HepG2 (cell line): Measurements from ENCODE around the gene RAP1GAP2. TPM values are rescaled to one million over a fixed set of nuclear protein-coding genes. Genes with fewer than 3 reads are reported as not detected.

Experiments used
- ATAC-seq: fragments of 200-7000 bp; cut with Tn5 transposase; 3 replicates; pipeline ENCODE4 v1.9.1; 2020; ENCODE audit warnings: mild to moderate bottlenecking, moderate library complexity
- BruUV-seq: library from RNA; stranded (reverse); fragments of 400-500 nt; replicated peaks from 2 replicates; lab custom pipeline; 2021; lab: Mats Ljungman, UMichigan
- CTCF ChIA-PET: fragments of 300-600 bp; formaldehyde crosslinking; extraction: SDS; loops from one replicate; lab custom pipeline; 2021; ENCODE audit warnings: low total read pairs, inconsistent platforms, low intra/inter-chr PET ratio; lab: Yijun Ruan, JAX
- POLR2A ChIA-PET: fragments of 350-600 bp; sonication (Branson Sonifier 250); formaldehyde crosslinking; loops from one replicate; lab custom pipeline; 2020; ENCODE audit warnings: antibody characterized with exemption, inconsistent platforms; lab: Yijun Ruan, JAX
- DNase-seq: peaks from one replicate; pipeline ENCODE4 v3.0.0-alpha.2; 2015; ENCODE audit warnings: low spot score
- FAIRE-seq: peaks from 3 replicates; lab custom pipeline; 2011; peaks lifted over from hg19 to GRCh38; lab: Jason Lieb, UNC
- H2AFZ ChIP-seq: one replicate; pipeline ENCODE4 v1.6.1; 2011; ENCODE audit warnings: low read length, inconsistent platforms
- H3K27ac ChIP-seq: fragments of 300-600 bp; 3 replicates; pipeline ENCODE4 v1.8.0; 2011; ENCODE audit warnings: mixed run types, mild to moderate bottlenecking, mixed read lengths, low read length, inconsistent platforms; ENCODE audit not compliant: insufficient read depth; ENCODE audit errors: extremely low read length
- H3K27me3 ChIP-seq, 2 experiments: fragments of 200-600 bp in 1 of 2; 2 replicates in 1 of 2; 3 replicates in 1 of 2; pipeline versions ENCODE4 v1.6.0 to v1.8.0; 2011; ENCODE audit warnings: low read length in 2 of 2, mild to moderate bottlenecking in 2 of 2, moderate library complexity in 2 of 2, inconsistent platforms in 1 of 2; ENCODE audit not compliant: insufficient read depth in 2 of 2, control insufficient read depth in 1 of 2
- H3K36me3 ChIP-seq, 2 experiments: fragments of 200-600 bp in 1 of 2; replicated peaks in 1 of 2; 2 replicates in 1 of 2; 3 replicates in 1 of 2; pipeline versions ENCODE4 v1.5.1 to v1.8.0; 2011; ENCODE audit warnings: low read length in 2 of 2, inconsistent platforms in 1 of 2; ENCODE audit not compliant: insufficient read depth in 2 of 2, control insufficient read depth in 1 of 2
- H3K4me1 ChIP-seq: 2 replicates; pipeline ENCODE4 v1.5.1; 2012; ENCODE audit warnings: low read length, inconsistent platforms; ENCODE audit not compliant: insufficient read depth
- H3K4me2 ChIP-seq: 2 replicates; pipeline ENCODE4 v1.6.0; 2011; ENCODE audit warnings: low read depth, low read length, inconsistent platforms
- H3K4me3 ChIP-seq, 3 experiments: fragments of 200-600 bp in 1 of 3; sonication (generic), shearing (Covaris generic) in 1 of 3; replicated peaks in 1 of 3; 2 replicates each; pipeline ENCODE4 v1.5.1; 2011 to 2016; ENCODE audit warnings: low read length in 3 of 3, inconsistent platforms in 2 of 3, low read depth in 2 of 3, mild to moderate bottlenecking in 2 of 3, control low read depth in 1 of 3, mixed read lengths in 1 of 3; ENCODE audit not compliant: insufficient read depth in 1 of 3
- H3K79me2 ChIP-seq: one replicate; pipeline ENCODE4 v1.6.1; 2011; ENCODE audit warnings: low read length, inconsistent platforms; ENCODE audit not compliant: insufficient read depth
- H3K9ac ChIP-seq: 2 replicates; pipeline ENCODE4 v1.6.0; 2011; ENCODE audit warnings: mild to moderate bottlenecking, low read depth, low read length, inconsistent platforms; ENCODE audit not compliant: insufficient read depth
- H3K9me3 ChIP-seq: 2 replicates; pipeline ENCODE4 v1.5.1; 2012; ENCODE audit warnings: mild to moderate bottlenecking, low read length
- H4K20me1 ChIP-seq: 2 replicates; pipeline ENCODE4 v1.6.0; 2011; ENCODE audit warnings: inconsistent platforms, mild to moderate bottlenecking, low read length, moderate library complexity; ENCODE audit not compliant: insufficient read depth
- AHDC1 ChIP-seq: sonication (generic); formaldehyde crosslinking; IDR thresholded peaks from 2 replicates; pipeline ENCODE4 v1.5.1; 2020; ENCODE audit warnings: mild to moderate bottlenecking, missing genetic modification reagents, borderline replicate concordance
- E2F5 ChIP-seq: sonication (generic); formaldehyde crosslinking; conservative IDR thresholded peaks from 2 replicates; pipeline ENCODE4 v1.4.0; 2020; ENCODE audit warnings: missing genetic modification reagents
- YEATS4 ChIP-seq: sonication (generic); formaldehyde crosslinking; IDR thresholded peaks from 2 replicates; pipeline ENCODE4 v1.4.0; 2020; ENCODE audit warnings: missing genetic modification reagents, borderline replicate concordance
- ZNF7 ChIP-seq: IDR thresholded peaks from 2 replicates; pipeline ENCODE4 v1.6.1; 2016; ENCODE audit warnings: missing biosample characterization, missing genetic modification reagents
- ZNF792 ChIP-seq: IDR thresholded peaks from 2 replicates; pipeline ENCODE4 v1.6.1; 2016
- ZNF800 ChIP-seq: sonication (generic); formaldehyde crosslinking; IDR thresholded peaks from 2 replicates; pipeline ENCODE4 v1.4.0; 2020; ENCODE audit warnings: missing genetic modification reagents
- WGBS: methylation state at CpG from one replicate; pipeline ENCODE4 v1.1.6; 2017; ENCODE audit warnings: low lambda C conversion rate; 5-methylcytosine and 5-hydroxymethylcytosine counted together
- in situ Hi-C: cut with HindIII; loops from 2 replicates; pipeline ENCODE4 v1.10.0; 2017; ENCODE audit warnings: low pct_unique_long_range_greater_than_20kb; ENCODE audit not compliant: extremely low pct_ligation_motif_present
- intact Hi-C: fragments of 100-400 bp; cut with micrococcal nuclease; formaldehyde crosslinking; loops from one replicate; pipeline ENCODE4 v1.10.0; 2022; ENCODE audit not compliant: unreplicated experiment
- polyA plus RNA-seq, 8 experiments: library from polyadenylated mRNA; depleted of rRNA in 3 of 8; stranded (reverse) in 7 of 8; unstranded in 1 of 8; fragments of >200 nt; fragmentation: Illumina TruSeq in 4 of 8; extraction: Trizol in 4 of 8; gene quantifications; 2 replicates each; pipeline versions ENCODE4 v1.2.1 to v1.2.3, GENCODE V29; 2011 to 2016; ENCODE audit warnings: low read depth in 4 of 8, missing spikeins in 1 of 8, mixed read lengths in 1 of 8; ENCODE audit not compliant: insufficient read depth in 1 of 8
- total RNA-seq, 5 experiments: library from RNA; depleted of rRNA; stranded (reverse); fragments of >200 nt; fragmentation: Illumina TruSeq; extraction: Trizol; gene quantifications; 2 replicates each; pipeline ENCODE4 v1.2.3, GENCODE V29; 2016; ENCODE audit warnings: low read depth in 1 of 5

Gene RAP1GAP2
- total and polyA plus RNA-seq, 2 of the 13 experiments (the other 11 are each of a cell fraction or from before 2014, with no cell fraction given) = 10.9 to 12.0 TPM

GRCh38 chr17:3015890-3016289 is 219.7 kb downstream of the RAP1GAP2 start:
- intact Hi-C loops (no loop called here), in situ Hi-C loops (loop anchor here (5.0 to 10.0 kb wide), 3 partner anchors 79 to 189 kb away; no protein-coding TSS in a partner anchor)
- BruUV-seq = no TSS peak
- FAIRE-seq = no peak
- DNase-seq = no peak
- Histone ChIP-seq H3K36me3 (peaks cover 10 to 25% of the 10 kb centered on the region in 2 experiments; a peak in 4 of 5 replicates), H3K27me3 (no peaks in the 10 kb centered on the region), H3K9ac (no peak overlapping the region), H4K20me1 (no peaks in the 10 kb centered on the region), H3K79me2 (no peaks in the 10 kb centered on the region), H3K27ac (no peak overlapping the region), H3K4me1 (no peaks in the 10 kb centered on the region), H2AFZ (no peak overlapping the region), H3K4me3 (no peak overlapping the region), H3K4me2 (no peak overlapping the region), H3K9me3 (no peaks in the 10 kb centered on the region)
- ChIA-PET POLR2A (no interaction called here), CTCF (no interaction called here)
- TF ChIP-seq ZNF7 (CRISPR knock-in tag) (no peak), ZNF792 (CRISPR knock-in tag) (no peak), ZNF800 (no peak), E2F5 (CRISPR knock-in tag) (no peak), AHDC1 (no peak), YEATS4 (no peak)
- no peak for ATAC-seq
- WGBS = 91% methylated on average over 7 of the region's 7 CpGs
